Measurements from ENCODE around the gene LPP. TPM values are rescaled to one million over a fixed set of nuclear protein-coding genes. Genes with fewer than 3 reads are reported as not detected.

Gene LPP
- polyA plus RNA-seq, 1 experiment, result 76.3 TPM

GRCh38 chr3:188135271-188135670 lies 18.7 kb upstream of the LPP start:
- Histone ChIP-seq H3K4me3 (ENCODE audit: low read depth, low read length) (no peak overlapping the region), H3K27ac (ENCODE audit: low read depth, low read length) (no peak overlapping the region), H3K27me3 (ENCODE audit: control insufficient read depth, insufficient read depth, low read length) (no peaks in the 10 kb centered on the region), H3K9me3 (ENCODE audit: control insufficient read depth, insufficient read depth, low read length) (no peaks in the 10 kb centered on the region)
- no peak for TF ChIP-seq CTCF (IDR thresholded peaks at IDR 0.05; ENCODE audit: low read depth, low read length)
- no peak for DNase-seq (ENCODE audit: low read depth, low spot score)
- CTCF ChIA-PET, result no interaction called here
- POLR2A ChIA-PET, result no interaction called here

GRCh38 chr3:188137051-188137450 lies 16.9 kb upstream of the LPP start:
- CTCF ChIA-PET, result no interaction called here
- Histone ChIP-seq H3K9me3 (ENCODE audit: control insufficient read depth, insufficient read depth, low read length) (no peaks in the 10 kb centered on the region), H3K27me3 (ENCODE audit: control insufficient read depth, insufficient read depth, low read length) (no peaks in the 10 kb centered on the region), H3K27ac (ENCODE audit: low read depth, low read length) (no peak overlapping the region), H3K4me3 (ENCODE audit: low read depth, low read length) (no peak overlapping the region)
- POLR2A ChIA-PET, result no interaction called here
- no peak for DNase-seq (ENCODE audit: low read depth, low spot score)
- TF ChIP-seq CTCF (IDR thresholded peaks at IDR 0.05; ENCODE audit: low read depth, low read length), result no peak

DNA sequence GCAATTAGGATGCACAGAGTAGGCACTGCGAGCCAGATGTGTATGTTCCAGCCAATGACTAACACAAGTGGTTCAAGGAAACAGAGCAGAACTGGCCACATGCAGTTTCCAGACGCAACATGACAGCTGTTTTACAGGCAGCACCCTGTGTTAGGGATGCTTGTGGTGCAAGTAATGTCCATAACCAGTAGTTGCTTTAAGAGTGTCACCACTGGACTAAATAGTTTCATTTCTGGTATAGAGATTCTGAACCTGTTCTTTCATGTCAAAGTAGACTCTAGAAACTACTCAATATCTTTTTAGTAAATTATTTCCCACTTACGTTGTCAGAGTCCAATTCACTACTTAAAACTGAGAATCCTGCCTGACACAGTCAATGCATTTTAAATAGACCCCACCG lies 14.5 kb upstream of the LPP start:
- Histone ChIP-seq H3K4me3 (ENCODE audit: low read depth, low read length) (no peak overlapping the region), H3K27ac (ENCODE audit: low read depth, low read length) (no peak overlapping the region), H3K9me3 (ENCODE audit: control insufficient read depth, insufficient read depth, low read length) (no peaks in the 10 kb centered on the region), H3K27me3 (ENCODE audit: control insufficient read depth, insufficient read depth, low read length) (no peaks in the 10 kb centered on the region)
- ChIA-PET CTCF (interaction anchor here (1.2 to 1.7 kb wide), 2 partner anchors 10 to 399 kb away, joined by 4 to 6 read pairs; no protein-coding TSS in a partner anchor), POLR2A (no interaction called here)
- no peak for DNase-seq (ENCODE audit: low read depth, low spot score)
- TF ChIP-seq CTCF (IDR thresholded peaks at IDR 0.05; ENCODE audit: low read depth, low read length), result no peak

GRCh38 chr3:188146219-188146618 lies 7.7 kb upstream of the LPP start:
- H3K4me3 ChIP-seq (ENCODE audit: low read depth, low read length), result no peak overlapping the region
- H3K27me3 ChIP-seq (ENCODE audit: control insufficient read depth, insufficient read depth, low read length), result no peaks in the 10 kb centered on the region
- H3K9me3 ChIP-seq (ENCODE audit: control insufficient read depth, insufficient read depth, low read length), result no peaks in the 10 kb centered on the region
- no peak for DNase-seq (ENCODE audit: low read depth, low spot score)
- H3K27ac ChIP-seq (ENCODE audit: low read depth, low read length), result no peak overlapping the region
- POLR2A ChIA-PET, result no interaction called here
- TF ChIP-seq CTCF (IDR thresholded peaks at IDR 0.05; ENCODE audit: low read depth, low read length), result no peak
- CTCF ChIA-PET, result no interaction called here

DNA sequence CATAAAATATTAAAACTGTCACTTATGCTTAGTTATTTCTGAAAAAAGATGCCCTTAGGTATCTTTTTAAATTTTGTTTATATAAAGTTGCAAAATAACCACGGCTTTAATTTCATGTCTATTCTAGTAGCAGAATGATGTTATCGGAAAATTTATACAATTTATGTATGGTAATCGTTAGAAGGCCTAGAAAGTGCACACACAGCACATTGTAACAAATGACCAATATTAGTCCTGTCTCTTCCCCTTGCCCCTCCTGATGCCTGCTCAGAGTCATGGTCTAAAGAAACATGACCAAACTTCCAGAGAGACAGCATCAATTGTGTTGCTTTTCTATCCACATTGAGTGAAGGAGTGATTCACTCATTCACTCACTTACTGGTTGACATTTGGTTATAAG lies 6.2 kb upstream of the LPP start:
- DNase-seq (ENCODE audit: low read depth, low spot score), result no peak
- H3K27me3 ChIP-seq (ENCODE audit: control insufficient read depth, insufficient read depth, low read length), result no peaks in the 10 kb centered on the region
- H3K4me3 ChIP-seq (ENCODE audit: low read depth, low read length), result no peak overlapping the region
- no peak overlapping the region for H3K27ac ChIP-seq (ENCODE audit: low read depth, low read length)
- POLR2A ChIA-PET, result no interaction called here
- CTCF ChIA-PET, result no interaction called here
- H3K9me3 ChIP-seq (ENCODE audit: control insufficient read depth, insufficient read depth, low read length), result no peaks in the 10 kb centered on the region
- TF ChIP-seq CTCF (IDR thresholded peaks at IDR 0.05; ENCODE audit: low read depth, low read length), result no peak
